Adipocyte (in vitro differentiated cells): ENCODE measurements around the gene CASZ1.

ENCODE experiments used
- DNase-seq: peaks from one replicate; pipeline ENCODE4 v3.0.0-alpha.2; 2015; ENCODE audit warnings: low read depth
- H3K27me3 ChIP-seq: replicated peaks from 2 replicates; pipeline ENCODE4 v1.7.0; 2013; ENCODE audit warnings: mild to moderate bottlenecking, low read length, moderate library complexity; ENCODE audit not compliant: control insufficient read depth, insufficient read depth
- H3K36me3 ChIP-seq: 2 replicates; pipeline ENCODE4 v1.7.0; 2013; ENCODE audit warnings: low read length, mild to moderate bottlenecking, moderate library complexity; ENCODE audit not compliant: control insufficient read depth, insufficient read depth, severe bottlenecking
- H3K4me1 ChIP-seq: 2 replicates; pipeline ENCODE4 v1.7.0; 2013; ENCODE audit warnings: mild to moderate bottlenecking, low read length, moderate library complexity; ENCODE audit not compliant: control insufficient read depth, insufficient read depth
- H3K4me3 ChIP-seq: 2 replicates; pipeline ENCODE4 v1.7.0; 2013; ENCODE audit warnings: mild to moderate bottlenecking, low read length, moderate library complexity
- H3K9ac ChIP-seq: 2 replicates; pipeline ENCODE4 v1.7.0; 2013; ENCODE audit warnings: mild to moderate bottlenecking, low read length, moderate library complexity
- H3K9me3 ChIP-seq: 2 replicates; pipeline ENCODE4 v1.7.0; 2013; ENCODE audit warnings: mild to moderate bottlenecking, low read length, moderate library complexity; ENCODE audit not compliant: control insufficient read depth

Gene CASZ1

GRCh38 chr1:10677491-10678391 is 118.7 kb downstream of the CASZ1 start:
- Histone ChIP-seq H3K9ac (no peak overlapping the region), H3K4me3 (no peak overlapping the region), H3K36me3 (no peaks in the 10 kb centered on the region), H3K4me1 (no peaks in the 10 kb centered on the region), H3K27me3 (peaks cover 48% of the 10 kb centered on the region), H3K9me3 (no peaks in the 10 kb centered on the region)
- DNase-seq: no peak

DNA sequence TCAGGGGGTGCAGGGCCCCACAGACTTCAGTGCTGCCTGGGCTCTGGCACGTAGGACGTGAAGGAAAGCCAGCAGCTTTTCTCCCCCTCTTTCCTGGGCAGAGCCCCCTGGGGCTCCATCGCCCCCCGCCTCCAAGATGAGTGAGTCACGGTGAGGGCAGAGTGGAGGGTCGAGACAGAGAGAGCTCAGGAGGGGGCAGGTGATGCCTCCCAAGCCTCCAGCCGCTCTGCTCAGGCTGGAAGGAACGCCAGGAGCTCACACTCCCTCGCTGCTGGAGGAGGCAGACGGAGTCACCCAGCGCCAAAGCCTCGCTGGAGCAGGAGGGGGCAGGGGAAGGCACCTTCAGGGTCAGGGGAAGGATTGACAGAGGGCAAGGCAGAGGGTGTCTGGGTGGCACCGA is 119.5 kb downstream of the CASZ1 start:
- Histone ChIP-seq H3K9ac (no peak overlapping the region), H3K4me3 (no peak overlapping the region), H3K4me1 (no peaks in the 10 kb centered on the region), H3K27me3 (peaks cover 48% of the 10 kb centered on the region), H3K36me3 (no peaks in the 10 kb centered on the region), H3K9me3 (no peaks in the 10 kb centered on the region)
- DNase-seq: no peak

DNA sequence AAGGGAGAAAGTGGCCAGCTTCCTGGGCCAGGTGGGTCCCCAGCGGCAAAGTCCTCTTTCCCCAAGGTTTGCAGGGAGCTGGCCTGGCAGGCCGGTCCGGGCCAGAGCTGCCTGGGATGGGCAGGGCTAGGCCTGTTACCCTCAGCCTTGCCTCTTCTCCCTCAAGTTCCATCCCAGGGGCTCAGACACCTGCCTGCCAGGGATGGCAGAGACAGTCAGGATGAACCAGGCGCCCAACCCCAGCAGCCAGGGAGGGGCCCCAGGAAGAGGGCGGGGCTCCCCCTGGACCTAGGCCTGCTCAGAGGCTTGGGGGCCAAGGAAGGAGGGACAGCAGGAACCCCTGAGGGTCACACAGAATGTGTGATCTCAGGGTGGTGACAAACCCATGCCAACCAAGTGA is 120.6 kb downstream of the CASZ1 start:
- Histone ChIP-seq H3K27me3 (peaks cover 50% of the 10 kb centered on the region), H3K4me3 (no peak overlapping the region), H3K36me3 (no peaks in the 10 kb centered on the region), H3K4me1 (no peaks in the 10 kb centered on the region), H3K9me3 (no peaks in the 10 kb centered on the region), H3K9ac (no peak overlapping the region)
- no peak for DNase-seq

DNA sequence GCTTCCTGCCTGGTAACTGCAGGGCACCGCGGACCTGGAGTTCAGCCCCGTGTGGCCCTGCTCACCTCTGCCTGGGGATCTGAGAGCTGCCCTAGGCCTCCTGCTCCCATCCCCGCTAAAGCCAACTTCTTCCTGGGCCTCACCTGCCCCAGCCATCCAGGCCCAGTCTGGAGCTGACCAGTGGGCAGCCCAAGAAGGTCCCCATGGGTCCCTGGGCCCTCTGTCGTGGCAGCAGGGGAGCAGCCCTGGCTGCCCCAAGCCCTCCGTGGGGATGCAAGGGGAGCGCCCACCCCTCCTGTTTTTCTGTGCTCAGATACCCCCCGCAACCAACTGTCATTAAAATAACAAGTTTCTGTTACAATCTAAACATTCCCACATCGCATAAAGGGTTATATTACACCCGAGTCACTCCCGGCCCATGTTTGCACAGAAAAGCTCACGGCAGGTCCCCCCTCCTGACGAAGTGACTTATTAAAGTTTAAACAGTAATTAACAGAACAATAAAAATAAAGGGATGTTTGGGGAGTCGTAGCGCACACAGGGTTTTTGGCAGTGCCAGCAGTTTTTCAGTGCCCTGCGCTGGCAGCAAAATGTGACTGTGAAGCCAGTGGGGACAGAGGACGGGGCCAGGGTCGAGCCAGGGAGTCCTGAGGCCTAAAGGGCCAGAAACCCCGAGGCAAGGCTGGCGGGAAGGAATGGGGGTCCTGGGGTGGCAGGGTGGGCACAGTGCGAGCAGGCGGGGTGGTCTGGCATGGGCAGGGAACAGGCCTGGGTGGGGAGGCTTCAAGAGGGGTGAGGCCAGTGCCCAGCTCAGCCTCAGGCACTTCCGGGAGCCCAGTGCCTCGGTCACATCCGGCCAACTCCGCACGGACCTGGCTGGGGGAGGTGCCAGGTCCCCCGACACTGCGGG is 121.5 kb downstream of the CASZ1 start:
- Histone ChIP-seq H3K27me3 (peaks cover 50% of the 10 kb centered on the region), H3K9me3 (no peaks in the 10 kb centered on the region), H3K9ac (no peak overlapping the region), H3K36me3 (no peaks in the 10 kb centered on the region), H3K4me1 (no peaks in the 10 kb centered on the region), H3K4me3 (no peak overlapping the region)
- DNase-seq: no peak

DNA sequence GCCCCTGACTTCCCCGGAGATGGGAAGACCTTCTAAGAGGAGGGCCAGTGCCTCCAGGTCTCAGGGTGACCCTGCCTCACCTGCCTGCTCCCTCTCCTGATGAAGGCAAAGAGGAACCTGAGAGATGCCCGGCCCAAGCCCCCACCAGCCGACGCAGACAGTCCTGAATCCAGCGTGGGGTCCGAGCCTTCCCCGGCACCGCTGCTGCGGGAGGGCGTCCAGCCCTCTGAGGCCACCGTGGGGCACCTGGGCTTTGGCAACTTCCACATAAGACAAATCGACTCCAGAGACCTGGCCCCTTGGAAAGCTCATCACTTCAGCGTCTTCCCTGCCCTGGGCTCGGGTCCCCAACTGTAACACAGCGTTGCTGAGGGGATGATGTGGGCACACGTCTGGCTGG is 122.2 kb downstream of the CASZ1 start:
- H3K4me3 ChIP-seq: no peak overlapping the region
- peaks cover 48% of the 10 kb centered on the region for H3K27me3 ChIP-seq
- no peaks in the 10 kb centered on the region for H3K4me1 ChIP-seq
- no peak overlapping the region for H3K9ac ChIP-seq
- no peak for DNase-seq
- H3K36me3 ChIP-seq: no peaks in the 10 kb centered on the region
- no peaks in the 10 kb centered on the region for H3K9me3 ChIP-seq

DNA sequence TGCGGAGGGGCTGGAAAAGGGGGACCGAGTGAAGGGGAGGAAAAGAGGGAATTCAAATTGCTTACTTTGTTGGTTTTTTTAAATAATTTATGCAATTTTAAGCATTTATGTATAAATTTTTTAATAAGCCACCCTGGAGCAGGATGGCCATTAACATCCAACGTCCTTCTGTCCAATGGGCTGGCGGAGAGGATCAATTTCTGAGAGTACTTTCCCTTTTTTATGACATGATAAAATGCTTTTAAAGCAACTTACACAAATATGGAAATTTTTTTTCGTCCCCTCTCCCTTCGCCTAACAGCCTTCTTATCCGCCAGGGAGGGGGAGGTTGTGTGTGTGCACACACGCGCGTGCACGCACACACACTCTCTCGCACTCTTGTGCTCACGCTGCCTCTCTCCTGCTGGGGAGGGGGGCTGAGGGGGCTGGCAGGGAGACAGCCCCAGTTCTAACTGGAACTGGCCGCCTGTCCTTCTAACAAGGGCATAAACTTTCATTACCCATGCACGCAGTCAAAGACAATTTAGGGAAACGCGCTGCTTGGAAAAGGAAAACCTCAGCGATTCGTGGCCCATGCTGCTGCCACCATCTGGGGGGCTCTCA is 123.2 kb downstream of the CASZ1 start:
- H3K4me1 ChIP-seq: no peaks in the 10 kb centered on the region

GRCh38 chr1:10672343-10673050 is 123.9 kb downstream of the CASZ1 start:
- Histone ChIP-seq H3K4me1 (no peaks in the 10 kb centered on the region), H3K9ac (no peak overlapping the region), H3K27me3 (peaks cover 46% of the 10 kb centered on the region)

More for the DNA sequence above, 123.2 kb downstream of the CASZ1 start:
- Histone ChIP-seq H3K36me3 (no peaks in the 10 kb centered on the region), H3K4me3 (no peak overlapping the region), H3K9me3 (no peaks in the 10 kb centered on the region), H3K9ac (no peak overlapping the region), H3K27me3 (peaks cover 46% of the 10 kb centered on the region)
- no peak for DNase-seq

DNA sequence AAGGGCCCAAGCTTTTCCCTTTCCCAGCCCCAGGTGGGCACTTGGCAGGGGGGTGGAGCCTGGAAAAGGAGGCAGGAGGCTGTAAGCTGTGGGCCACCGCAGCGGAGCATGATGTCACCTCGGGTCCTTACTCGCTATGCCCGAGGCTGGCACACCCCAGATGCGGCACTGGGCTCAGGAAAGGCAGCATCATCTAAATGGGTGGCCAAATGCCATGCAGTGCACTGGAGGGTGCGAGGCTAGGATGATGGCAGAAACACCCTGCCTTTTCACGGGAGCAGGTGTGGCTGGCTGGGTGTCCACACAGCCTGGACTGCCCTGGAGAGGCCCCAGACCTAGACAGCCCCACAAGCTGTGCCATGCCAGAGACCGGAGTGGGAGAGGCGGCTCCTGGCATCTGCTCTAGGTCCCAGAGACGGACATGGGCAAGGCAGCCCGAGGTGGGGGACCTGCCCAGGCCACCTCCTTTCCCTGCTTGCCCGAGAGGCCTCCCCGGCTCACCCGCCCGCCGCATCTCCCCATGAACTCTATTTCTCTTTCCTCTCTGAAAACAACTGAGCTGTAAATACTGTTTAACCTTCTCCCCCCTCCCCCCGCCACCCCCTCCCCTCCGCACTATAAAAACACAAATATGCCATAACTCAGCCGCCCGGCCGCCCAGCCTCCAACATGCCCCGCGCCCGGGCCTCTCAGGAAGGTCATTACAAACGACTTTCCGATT is 124.7 kb downstream of the CASZ1 start:
- Histone ChIP-seq H3K27me3 (peaks cover 49% of the 10 kb centered on the region), H3K4me1 (no peaks in the 10 kb centered on the region), H3K9me3 (no peaks in the 10 kb centered on the region), H3K36me3 (no peaks in the 10 kb centered on the region), H3K4me3 (no peak overlapping the region), H3K9ac (no peak overlapping the region)
- no peak for DNase-seq

More at GRCh38 chr1:10672343-10673050, 123.9 kb downstream of the CASZ1 start:
- Histone ChIP-seq H3K4me3 (no peak overlapping the region), H3K9me3 (no peaks in the 10 kb centered on the region), H3K36me3 (no peaks in the 10 kb centered on the region)
- no peak for DNase-seq

DNA sequence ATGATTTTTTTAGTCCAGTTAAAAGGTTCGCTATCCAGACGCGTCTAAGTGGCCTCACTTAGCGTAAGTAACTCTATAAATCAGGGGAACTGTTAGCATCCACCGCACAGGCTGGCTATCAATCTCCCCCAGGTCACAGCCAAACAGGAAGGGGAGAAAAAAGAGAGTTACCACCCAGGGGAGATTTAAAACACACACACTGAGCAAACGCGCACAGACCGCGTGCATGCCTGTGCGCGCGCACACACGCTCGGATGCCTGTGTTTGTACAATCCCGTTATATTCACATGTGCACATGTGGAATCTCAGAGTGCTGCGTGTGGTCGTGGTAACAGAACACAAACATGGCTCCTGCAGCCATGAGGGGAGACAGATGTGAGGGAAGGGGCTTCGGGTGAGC is 125.4 kb downstream of the CASZ1 start:
- Histone ChIP-seq H3K4me1 (no peaks in the 10 kb centered on the region), H3K4me3 (no peak overlapping the region), H3K9ac (no peak overlapping the region), H3K36me3 (no peaks in the 10 kb centered on the region), H3K9me3 (no peaks in the 10 kb centered on the region), H3K27me3 (peaks cover 56% of the 10 kb centered on the region)
- DNase-seq: no peak

GRCh38 chr1:10670190-10670589 is 126.3 kb downstream of the CASZ1 start:
- no peak for DNase-seq
- no peak overlapping the region for H3K4me3 ChIP-seq
- no peaks in the 10 kb centered on the region for H3K36me3 ChIP-seq
- no peaks in the 10 kb centered on the region for H3K9me3 ChIP-seq
- H3K27me3 ChIP-seq: peaks cover 62% of the 10 kb centered on the region
- no peaks in the 10 kb centered on the region for H3K4me1 ChIP-seq
- H3K9ac ChIP-seq: no peak overlapping the region
